HG03108 (cell line): Measurements from ENCODE around the gene CMIP.

ENCODE experiments used
- ATAC-seq: cut with Tn5 transposase; IDR thresholded peaks from one replicate; pipeline ENCODE4 v1.9.1; 2021; ENCODE audit warnings: moderate library complexity; ENCODE audit not compliant: unreplicated experiment

Gene CMIP

DNA sequence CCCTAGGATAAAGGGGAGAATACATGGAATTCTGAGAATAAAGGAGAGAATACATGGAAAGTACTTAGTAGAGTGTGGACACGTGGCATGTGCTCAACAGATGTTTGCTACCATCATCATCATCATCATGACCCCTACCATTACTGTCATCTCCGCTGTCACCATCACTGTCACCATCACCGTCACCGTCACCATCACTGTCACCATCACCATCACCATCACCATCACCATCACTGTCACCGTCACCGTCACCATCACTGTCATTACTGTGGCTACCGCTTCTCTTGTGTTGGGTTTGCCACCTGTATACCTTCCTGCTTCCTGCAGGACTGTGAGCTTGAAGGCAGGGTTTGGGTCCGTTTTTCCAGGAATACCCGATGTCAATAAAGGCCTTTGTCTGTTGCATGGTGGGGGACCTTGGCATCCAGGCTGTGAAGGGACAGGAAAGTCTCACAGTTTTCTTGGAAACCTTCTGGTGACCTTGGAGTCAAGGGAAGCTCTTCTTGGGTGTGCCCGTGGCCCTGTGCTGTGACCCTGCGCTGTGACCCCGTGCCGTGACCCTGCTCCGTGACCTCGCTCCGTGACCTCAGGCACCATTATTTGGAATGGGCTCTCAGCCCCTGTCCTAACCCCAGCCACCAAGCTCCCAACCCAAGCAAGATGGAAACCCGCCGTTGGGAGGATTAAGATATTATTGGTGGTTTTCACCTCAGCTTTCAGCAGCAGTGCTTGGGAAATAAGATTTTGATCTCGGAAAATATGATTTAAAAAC lies 14.4 kb downstream of the CMIP start:
- ATAC-seq = no peak

DNA sequence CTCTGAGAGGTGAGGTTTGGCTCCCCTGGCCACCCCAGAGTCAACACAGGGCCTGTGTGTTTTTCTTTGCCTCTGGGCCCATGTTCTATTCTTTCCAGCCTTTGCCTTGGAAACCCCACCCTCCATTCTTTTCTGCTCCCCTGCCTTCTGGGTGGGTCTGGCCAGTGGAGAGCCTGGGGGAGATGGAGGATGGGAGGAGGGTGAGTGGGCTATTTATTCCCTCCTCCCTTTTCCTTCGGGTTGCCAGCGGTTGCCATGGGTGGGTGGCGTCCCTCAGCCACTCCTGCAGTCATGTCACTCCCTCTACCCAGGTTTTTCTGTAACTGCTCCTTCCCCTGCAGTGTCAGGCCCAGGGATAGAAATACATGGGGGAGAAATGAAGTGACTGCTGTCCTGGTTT lies 15.5 kb downstream of the CMIP start:
- ATAC-seq = no peak

DNA sequence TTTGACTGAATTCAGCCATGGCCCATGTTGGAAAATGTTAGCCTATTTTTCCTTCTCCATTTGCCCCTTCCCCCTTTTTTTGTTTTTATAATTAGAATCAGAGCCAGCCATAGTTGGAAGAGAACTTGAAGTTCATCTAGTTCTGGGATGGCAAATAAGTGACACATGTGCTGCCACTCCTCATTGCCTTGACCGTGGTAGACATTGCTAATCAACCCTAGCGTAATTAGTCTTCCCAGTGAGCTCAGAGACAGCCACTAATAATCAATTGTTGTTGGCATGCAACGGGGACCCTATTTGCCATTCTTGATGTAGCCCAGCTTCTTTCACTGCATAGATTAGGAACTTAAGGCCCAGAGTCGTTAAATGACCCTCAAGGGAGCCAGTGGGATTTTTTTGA lies 16.6 kb downstream of the CMIP start:
- no peak for ATAC-seq

DNA sequence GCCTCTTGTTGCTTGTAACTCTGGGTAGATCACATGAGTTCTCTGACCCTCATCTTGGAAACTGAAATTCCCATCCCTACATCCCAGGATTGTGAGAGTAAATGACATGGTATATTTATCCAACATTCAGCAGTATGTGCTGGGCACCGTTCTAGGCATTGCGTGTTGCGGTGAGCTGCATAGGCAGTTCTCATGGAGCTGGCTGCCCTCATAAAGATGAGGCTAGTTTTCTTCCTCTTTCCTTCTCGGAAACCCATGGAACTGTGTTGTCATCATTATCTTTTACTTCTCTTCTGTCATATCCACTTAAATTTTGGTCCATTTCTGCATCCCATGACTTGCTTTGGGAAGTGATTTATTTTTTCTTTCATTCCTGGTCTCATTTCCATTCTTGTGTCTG lies 17.2 kb downstream of the CMIP start:
- no peak for ATAC-seq

DNA sequence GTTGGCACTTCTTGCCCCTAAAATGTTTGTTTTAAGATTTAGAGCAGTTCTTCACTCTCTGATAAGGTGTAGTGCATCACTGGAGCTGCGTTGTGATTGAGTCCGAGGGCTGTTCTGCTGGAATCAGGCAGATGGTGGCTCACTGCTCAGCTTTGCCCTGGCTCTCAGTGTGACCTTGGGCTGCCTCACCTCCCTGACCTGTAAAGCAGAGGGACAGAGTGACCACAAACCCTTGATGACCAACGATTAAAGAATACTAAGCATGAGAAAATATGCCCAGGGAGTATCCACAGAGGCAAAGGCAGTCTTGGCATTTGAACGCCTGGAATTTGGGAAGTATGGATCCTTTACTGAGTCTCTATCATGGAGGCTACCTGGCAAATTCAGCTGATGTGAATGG lies 18.1 kb downstream of the CMIP start:
- no peak for ATAC-seq

DNA sequence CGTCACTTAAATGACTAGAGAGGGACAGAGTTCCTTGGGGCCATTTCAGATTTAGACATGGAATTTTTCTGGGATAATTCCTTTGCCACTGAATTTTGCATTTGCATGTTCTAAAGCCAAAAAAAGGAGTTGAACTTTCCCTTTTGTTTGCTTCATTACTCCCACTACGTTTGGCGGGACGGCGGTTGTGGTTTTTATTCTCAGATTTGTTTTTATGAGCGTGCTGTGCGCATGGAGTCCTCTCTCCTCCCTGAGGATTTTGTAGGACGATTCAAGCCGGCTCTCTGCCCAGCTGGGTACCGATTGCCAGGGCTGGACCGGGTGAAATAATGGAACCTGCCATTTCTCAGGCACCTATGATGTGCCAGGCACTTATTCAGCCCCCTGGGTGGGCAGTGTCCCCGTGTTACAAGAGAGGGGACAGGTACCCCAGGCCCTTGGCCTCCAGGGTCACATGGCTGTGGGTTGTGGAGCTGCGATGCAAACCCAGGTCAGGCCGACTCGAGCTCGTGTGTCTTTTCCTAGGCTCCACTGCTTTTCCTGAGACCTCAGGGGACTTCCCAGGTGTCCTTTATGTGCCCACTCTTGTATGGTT lies 18.8 kb downstream of the CMIP start:
- no peak for ATAC-seq

DNA sequence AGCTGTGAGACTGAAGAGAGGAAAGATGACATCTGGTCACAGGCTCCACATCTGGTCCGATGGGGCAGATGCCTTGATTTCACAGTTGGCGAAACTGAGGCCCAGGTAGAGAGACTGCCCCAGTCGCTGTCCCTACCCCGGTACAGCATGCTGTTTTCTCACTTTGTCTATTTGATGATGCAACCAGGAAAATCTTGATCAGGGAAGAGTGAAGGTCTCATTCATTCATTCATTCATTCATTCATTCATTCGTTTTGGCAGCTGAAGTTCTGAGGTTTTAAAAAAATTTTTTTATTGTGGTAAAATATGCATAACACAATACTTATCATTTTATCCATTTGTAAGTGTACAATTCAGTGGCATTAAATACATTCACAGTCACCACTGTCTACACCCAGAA lies 19.7 kb downstream of the CMIP start:
- ATAC-seq = no peak

DNA sequence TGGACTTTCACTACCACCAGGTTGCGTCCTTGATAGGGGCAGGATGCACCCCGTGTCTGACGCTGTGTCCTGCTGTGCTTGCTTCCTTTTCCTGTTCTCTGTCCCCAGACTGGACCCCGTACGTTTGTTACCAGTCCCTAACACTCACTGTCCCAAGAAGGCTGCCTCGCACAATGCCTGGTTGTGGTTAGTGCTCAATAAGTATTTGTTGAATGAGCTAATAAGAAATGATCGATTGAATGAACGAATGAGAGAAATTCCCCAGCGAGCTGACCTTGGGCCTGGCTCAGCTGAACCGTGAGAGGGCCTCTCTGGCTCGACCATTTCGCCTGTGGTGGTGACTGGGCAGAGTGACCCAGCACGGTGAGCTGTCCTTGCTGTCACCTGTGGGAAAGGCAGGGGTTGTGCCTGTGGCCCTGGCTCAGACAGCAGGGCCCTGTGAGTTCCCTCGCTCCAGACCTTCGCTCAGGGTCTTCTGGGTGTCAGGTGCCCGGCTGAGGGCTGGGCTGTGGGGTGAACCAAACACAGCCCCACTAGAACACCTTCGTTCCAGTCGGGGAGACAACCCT lies 20.9 kb downstream of the CMIP start:
- no peak for ATAC-seq

DNA sequence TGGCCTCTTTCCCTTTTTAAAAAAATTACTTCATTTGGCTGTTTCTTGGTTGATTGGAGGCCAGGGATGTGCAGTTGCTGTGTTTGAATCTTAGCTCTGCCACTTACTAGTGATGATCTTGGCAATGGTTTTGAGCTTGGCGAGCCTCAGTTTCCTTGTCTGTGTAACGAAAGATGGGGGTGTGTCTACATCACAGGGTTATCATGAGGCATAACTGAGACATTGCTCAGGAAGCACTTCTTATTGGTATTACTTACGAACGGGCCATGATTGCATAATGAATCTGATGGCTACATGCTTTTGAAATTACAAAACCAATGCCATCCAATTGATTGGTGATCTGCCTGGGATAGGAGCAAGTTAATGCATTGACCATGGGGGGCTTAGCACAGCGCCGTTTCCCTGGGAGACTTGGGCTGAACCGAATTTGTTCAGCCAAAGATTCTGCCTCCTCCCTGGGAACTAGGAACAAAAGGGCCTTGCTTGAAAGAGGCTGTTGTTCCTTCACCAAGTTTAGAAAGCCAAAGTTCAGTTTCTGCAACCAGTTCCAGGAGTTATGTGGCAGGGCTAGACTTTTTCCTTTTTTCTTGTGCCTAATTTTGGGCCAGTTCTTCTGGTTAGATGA lies 21.9 kb downstream of the CMIP start:
- no peak for ATAC-seq

DNA sequence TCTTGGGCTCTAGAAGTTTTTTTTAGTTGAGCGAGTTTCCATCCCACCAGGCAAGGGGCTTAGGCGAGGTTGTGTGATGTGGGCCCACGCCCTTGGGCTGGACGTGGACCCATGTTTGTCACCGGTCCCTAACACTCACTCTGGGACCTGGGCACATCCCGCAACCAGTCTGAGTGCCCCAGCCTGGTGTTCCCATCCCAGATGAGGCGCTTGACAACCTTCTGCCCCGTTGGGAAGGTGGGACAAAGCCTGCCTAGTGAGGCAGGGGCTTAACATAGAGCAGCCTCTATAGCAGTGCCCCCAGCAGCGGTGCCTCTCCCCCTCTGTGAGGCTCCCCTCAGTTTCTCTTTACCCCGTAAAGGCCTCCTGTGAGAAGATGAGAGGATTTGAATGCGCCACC lies 22.5 kb downstream of the CMIP start:
- no peak for ATAC-seq

DNA sequence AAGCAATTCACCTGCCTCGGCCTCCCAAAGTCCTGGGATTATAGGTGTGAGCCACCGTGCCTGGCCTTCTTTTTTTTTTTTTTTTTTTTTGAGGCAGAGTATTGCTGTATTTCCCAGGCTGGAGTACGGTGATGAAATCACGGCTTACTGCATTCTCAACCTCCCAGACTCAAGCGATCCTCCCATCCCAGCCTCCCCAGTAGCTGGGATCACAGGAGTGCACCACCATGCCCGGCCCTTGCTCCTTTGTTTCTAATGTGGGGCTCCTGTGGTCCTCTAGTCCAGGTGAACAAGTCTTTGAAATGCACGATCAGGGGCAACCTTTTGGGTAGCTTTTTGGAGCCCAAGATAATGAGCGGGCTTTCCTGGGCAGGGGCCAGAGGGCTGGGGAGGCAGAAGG lies 23.2 kb downstream of the CMIP start:
- no peak for ATAC-seq

DNA sequence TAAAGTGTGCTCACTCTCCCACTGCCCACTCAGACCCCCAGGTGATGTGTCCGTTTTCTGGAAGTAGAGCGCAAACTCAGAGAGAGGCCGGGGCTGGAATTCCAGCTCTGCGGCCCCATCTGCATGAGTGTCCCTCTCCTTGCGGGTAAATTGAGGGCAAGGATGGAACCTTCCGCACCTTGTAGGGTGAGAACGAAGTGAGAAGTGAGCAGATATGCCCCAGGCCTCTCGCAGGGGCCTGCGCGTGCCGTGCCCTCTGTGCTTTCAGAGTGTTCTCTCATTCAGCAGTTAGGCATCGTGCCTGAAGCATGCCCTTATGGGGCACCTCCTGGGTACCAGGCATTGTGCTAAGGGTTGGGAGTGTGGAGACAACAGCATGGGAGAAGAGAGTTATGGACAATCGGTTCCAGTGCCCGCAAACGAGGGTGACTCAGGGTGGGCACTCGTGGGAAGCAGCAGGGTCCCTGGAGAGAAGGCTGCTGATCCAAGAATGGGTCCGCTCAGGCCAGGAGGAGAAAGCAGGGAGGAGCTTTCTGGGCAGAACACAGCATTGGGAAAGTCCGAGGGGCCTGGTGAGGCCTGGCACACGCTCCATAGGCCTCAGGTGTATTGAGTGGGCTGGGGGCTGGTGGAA lies 23.8 kb downstream of the CMIP start:
- no peak for ATAC-seq

DNA sequence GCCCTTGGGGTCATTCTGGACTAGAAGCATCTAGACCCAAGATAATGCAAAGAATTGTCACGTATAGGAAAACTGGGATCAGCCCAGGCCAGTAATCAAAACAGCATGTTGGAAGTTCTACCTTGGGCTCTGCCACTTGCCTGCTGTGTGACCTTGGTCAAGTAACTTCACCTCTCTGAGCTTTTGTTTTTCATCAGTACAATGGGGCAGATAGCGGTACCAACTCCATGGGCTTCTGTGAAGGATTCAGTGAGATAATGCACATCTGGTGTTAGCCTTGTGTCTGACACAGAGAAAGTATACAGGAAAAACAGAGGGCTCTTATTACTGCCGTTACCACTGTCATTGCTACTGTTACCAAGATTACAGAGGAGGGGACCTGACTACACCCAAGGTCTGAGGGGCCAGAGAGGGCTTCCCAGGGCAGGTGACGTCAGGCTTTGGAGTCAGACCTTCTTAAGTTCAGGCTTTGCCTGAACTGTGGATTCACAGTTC lies 24.6 kb downstream of the CMIP start:
- ATAC-seq = no peak

DNA sequence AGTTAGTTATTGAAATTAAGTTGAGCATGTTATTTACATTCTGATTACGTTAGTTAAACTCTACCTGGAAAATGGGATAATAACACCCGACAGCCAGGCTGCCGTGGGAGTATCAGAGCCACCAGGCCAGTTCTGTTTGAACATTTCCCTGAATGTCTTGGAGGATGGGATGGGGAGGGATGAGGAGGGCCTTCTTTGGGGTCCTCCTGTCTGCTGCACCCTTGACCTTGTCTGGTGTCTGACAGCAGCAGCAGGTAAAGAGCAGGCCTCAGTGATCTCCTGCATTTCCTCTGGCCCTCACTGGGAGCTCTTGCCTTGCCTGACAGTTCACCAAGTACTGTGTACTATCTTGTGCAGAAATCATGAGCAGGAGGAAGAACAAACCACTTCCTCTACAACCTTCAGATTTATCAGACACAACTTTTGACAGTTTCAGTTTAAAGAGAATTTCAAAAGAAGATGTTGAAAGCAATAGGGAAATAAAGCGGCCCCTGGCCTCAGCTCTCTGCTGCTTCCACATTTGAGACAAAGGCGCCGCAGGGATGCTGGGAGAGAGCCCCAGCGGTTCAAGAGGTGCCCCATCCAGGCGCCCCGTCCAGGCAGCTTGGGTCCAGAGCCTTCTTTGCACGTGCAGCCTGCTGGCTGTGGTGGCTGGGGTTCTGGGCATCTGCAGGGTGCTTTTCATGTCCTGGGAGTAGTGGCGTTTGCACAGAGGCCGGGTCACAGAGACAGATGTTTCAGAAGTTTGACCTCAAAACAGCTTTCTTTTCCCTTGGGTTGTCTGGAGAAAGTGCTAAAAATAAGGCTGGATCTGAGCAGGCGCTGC lies 25.3 kb downstream of the CMIP start:
- ATAC-seq = peak; percentile 87

DNA sequence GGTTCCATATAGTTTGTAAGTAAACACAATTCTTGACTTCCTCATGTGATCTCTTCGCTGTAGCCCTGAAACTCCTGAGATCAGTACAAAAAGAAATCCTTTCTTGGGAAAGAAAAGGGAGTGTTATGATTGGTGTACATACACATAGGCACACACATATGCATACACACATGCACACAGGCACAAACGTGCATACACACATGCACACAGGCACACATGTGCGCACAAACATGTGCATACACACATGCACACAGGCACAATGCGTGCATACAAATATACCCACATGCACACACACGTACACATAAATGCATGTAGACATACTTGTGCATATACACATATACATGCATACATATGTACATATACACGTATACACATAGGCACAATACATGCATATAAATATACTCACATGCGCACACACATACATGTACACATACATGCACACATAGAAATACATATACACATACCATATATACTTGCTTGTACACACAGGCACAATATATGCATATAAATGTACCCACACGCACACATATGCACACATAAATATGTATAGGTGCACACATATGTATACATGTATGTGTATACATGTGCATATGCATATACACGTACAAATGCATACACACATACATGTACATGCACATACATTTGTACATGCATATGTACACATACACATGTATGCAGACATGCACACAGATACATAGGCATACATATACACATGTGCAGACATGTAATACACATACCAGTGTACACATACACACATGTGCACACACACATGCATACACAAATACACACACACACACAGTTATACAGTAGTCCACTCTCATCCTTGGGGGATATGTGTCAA lies 26.4 kb downstream of the CMIP start:
- ATAC-seq = no peak

DNA sequence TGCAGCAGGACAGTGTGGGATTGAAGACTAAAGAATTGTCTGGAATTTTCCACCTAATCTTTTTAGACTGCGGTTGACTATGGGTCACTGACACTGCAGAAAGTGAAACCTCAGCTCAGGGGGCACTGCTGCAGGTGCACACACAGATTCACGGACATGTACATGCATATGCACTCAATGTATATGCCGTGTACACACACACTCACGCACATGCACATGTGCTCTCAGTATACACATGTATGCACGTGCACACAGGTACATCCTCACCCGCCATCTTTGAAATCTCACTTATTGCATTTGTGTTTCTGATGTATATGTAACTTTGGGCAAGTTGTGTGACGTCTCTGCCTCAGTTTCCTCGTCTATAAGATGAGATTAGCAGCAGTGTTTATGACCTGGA lies 27.3 kb downstream of the CMIP start:
- no peak for ATAC-seq

DNA sequence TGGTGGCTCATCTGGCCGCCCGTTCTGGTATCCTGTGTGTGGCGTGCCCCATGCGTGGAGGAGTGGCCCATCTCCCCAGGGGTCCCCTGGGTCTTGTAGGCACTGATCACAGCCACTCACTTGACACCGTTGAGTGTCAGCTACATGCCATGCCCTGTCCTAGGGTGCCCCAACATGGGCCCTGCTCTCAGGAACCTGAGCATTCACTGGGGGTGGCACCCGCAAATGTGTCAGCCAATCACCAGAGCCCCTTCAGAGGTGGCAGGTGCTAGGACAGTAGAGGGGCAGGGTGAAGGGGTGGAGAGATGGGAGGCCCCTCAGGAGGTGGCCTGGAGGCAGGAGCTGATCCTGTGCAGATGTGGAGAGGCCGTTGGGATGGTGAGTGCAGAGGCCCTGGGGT lies 27.8 kb downstream of the CMIP start:
- no peak for ATAC-seq

DNA sequence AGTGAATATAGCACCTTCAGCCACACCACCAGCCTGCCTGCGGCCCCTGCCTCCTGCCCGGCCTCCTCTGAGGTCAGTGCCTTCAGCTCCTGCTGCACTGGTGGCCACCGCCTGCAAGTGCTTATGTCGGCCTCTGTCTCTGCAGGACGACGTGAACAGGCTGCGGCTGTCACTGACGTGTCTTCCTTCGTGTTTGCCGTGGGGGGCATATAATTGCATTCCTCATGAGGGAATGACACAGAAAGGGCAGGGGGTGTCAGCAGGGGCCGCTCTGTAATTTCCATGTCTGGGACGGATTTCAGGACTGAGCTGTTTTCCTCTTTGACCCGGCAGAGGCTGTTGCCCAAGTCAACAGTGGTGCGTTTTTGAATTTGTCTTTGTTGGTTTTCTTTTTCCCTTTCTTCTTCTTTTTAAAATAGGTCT lies 28.5 kb downstream of the CMIP start:
- ATAC-seq = no peak

DNA sequence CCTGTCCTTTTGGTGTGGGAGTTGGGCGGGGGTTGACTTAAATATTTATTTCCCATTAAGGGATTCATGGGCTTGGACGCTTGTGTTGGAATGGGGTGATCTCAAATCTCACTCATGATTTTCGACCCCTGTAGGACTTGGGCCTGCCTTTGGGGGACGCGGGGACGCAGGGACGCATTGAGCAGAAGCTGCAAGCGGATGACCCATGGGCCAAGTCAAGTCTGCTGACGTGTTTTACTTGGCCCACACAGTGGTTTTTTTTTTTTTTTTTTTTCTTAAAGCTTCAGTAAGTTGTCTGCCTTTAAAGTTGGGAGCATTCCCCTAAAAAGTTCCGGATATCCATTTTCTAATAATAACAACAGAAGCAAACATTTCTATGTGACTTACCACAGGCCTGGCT lies 28.9 kb downstream of the CMIP start:
- ATAC-seq = no peak
